Fibroblast of the aortic adventitia (primary cell): Measurements from ENCODE around the gene ECSCR. TPM values are rescaled to one million over a fixed set of nuclear protein-coding genes. Genes with fewer than 3 reads are reported as not detected.
A peak's percentile ranks its signal among the peaks of the same experiment; 100 is the strongest.
"Not testable (repeated sequence)": the region's sequence is repeated elsewhere in the genome, so short reads cannot be mapped to it uniquely, and the experiment has no call there.

ENCODE experiments used
- DNase-seq: peaks from one replicate; pipeline ENCODE4 v3.0.0-alpha.2; 2010; ENCODE audit warnings: low read depth
- H3K4me3 ChIP-seq: 2 replicates; pipeline ENCODE4 v1.5.1; 2011; ENCODE audit warnings: low read depth, mild to moderate bottlenecking, control low read depth, low read length, moderate library complexity
- CTCF ChIP-seq: IDR thresholded peaks from 2 replicates; pipeline ENCODE4 v1.5.1; 2011; ENCODE audit warnings: mild to moderate bottlenecking, low read length, control low read depth, inconsistent platforms; ENCODE audit not compliant: insufficient read depth
- total RNA-seq: library from RNA; depleted of rRNA; stranded (reverse); fragments of >200 nt; gene quantifications from 2 replicates; pipeline ENCODE4 v1.2.3, GENCODE V29; 2012; ENCODE audit warnings: low replicate concordance

Gene ECSCR
- total RNA-seq, 1 donor: 0.36 TPM

GRCh38 chr5:139451176-139451575 is 11.4 kb downstream of the ECSCR start:
- DNase-seq: no peak
- H3K4me3 ChIP-seq: no peak overlapping the region
- TF ChIP-seq CTCF: no peak

GRCh38 chr5:139446956-139447779 is 15.4 kb downstream of the ECSCR start:
- TF ChIP-seq CTCF: no peak
- peak; percentile 58 for DNase-seq
- H3K4me3 ChIP-seq: no peak overlapping the region

GRCh38 chr5:139445325-139446170 is 17.0 kb downstream of the ECSCR start:
- TF ChIP-seq CTCF: no peak
- H3K4me3 ChIP-seq: no peak overlapping the region
- DNase-seq: peak; percentile 92

- peak; percentile 66 for DNase-seq
- H3K4me3 ChIP-seq: no peak overlapping the region
- no peak for TF ChIP-seq CTCF
These were observed 18.6 kb downstream of the ECSCR start for GRCh38 chr5:139443831-139444453.

GRCh38 chr5:139440416-139440815 is 22.1 kb downstream of the ECSCR start:
- H3K4me3 ChIP-seq, DNase-seq: not testable (repeated sequence)

- DNase-seq: peak; percentile 90
- no peak for TF ChIP-seq CTCF
These were observed 23.3 kb downstream of the ECSCR start, which contains the start of gene DNAJC18 for GRCh38 chr5:139439013-139439903. TSS of gene DNAJC18 (minus strand) at chr5:139439525. CDS start at chr5:139439445, 80 bp downstream.

More at GRCh38 chr5:139439013-139439903, 23.3 kb downstream of the ECSCR start, which contains the start of gene DNAJC18:
- peak within 1 kb of the TSS; percentile 97 for H3K4me3 ChIP-seq
